Stimulated activated CD8-positive, alpha-beta memory T cell treated with anti-CD3 and anti-CD28 coated beads, Interleukin-7, amount 100 ng/mL, for 24 hours (primary cell): ENCODE results near the gene NTN5.
A peak's percentile ranks its signal among the peaks of the same experiment; 100 is the strongest.

ENCODE experiments used
- DNase-seq: peaks from one replicate; pipeline ENCODE4 v3.0.0-alpha.2; 2020; ENCODE audit warnings: low read depth

Gene NTN5

DNA sequence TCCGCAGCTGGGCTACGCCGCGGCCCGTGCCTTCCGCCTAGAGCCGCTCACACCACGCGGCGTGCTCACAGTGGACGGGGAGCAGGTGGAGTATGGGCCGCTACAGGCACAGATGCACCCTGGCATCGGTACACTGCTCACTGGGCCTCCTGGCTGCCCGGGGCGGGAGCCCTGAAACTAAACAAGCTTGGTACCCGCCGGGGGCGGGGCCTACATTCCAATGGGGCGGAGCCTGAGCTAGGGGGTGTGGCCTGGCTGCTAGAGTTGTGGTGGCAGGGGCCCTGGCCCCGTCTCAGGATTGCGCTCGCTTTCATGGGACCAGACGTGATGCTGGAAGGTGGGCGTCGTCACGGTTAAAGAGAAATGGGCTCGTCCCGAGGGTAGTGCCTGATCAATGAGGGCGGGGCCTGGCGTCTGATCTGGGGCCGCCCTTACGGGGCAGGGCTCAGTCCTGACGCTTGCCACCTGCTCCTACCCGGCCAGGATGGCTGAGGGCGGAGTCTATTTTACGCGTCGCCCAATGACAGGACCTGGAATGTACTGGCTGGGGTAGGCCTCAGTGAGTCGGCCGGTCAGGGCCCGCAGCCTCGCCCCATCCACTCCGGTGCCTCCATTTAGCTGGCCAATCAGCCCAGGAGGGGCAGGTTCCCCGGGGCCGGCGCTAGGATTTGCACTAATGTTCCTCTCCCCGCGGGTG, 43.1 kb downstream of the NTN5 start:
- DNase-seq: no peak

DNA sequence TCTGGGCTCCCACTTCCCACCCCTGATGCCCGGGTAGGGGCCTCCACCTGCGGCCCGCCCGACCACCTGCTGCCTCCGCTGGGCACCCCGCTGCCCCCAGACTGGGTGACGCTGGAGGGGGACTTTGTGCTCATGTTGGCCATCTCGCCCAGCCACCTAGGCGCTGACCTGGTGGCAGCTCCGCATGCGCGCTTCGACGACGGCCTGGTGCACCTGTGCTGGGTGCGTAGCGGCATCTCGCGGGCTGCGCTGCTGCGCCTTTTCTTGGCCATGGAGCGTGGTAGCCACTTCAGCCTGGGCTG, 43.6 kb downstream of the NTN5 start:
- DNase-seq: no peak

DNA sequence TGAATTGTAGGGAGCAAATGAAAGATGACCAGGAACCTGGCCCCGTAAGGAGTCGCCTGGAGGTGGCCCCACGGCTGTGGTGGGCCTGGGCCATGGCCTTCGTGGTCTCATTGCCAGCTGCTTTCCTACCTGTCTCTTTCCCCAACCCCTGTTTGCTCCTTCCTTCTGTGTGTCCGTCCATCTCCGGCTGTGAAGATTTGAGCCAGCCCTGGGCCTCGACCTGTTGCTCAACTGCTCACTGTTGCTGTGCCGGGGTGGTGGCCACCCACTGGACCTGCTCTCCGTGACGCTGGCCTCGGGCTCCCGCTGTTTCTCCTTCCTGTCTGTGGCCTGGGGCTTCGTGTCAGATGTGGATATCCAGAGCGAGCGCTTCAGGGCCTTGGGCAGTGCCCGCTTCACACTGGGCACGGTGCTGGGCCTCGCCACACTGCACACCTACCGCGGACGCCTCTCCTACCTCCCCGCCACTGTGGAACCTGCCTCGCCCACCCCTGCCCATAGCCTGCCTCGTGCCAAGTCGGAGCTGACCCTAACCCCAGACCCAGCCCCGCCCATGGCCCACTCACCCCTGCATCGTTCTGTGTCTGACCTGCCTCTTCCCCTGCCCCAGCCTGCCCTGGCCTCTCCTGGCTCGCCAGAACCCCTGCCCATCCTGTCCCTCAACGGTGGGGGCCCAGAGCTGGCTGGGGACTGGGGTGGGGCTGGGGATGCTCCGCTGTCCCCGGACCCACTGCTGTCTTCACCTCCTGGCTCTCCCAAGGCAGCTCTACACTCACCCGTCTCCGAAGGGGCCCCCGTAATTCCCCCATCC, 44.1 kb downstream of the NTN5 start:
- no peak for DNase-seq

DNA sequence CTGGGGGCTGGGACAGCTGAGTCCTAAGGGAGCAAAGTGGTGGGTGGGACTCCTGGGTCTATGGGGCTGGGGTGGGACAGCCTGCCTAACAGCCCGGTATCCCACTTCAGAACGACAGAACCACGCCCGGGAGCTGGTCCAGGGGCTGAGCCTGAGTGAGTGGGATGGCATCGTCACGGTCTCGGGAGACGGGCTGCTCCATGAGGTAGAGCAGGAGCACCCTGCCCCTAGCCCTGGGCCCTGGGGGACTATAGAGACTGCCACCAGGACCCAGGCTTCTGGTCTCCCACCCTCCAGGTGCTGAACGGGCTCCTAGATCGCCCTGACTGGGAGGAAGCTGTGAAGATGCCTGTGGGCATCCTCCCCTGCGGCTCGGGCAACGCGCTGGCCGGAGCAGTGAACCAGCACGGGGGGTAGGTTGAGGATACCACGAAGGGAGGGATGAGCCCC, 44.9 kb downstream of the NTN5 start:
- DNase-seq: no peak

DNA sequence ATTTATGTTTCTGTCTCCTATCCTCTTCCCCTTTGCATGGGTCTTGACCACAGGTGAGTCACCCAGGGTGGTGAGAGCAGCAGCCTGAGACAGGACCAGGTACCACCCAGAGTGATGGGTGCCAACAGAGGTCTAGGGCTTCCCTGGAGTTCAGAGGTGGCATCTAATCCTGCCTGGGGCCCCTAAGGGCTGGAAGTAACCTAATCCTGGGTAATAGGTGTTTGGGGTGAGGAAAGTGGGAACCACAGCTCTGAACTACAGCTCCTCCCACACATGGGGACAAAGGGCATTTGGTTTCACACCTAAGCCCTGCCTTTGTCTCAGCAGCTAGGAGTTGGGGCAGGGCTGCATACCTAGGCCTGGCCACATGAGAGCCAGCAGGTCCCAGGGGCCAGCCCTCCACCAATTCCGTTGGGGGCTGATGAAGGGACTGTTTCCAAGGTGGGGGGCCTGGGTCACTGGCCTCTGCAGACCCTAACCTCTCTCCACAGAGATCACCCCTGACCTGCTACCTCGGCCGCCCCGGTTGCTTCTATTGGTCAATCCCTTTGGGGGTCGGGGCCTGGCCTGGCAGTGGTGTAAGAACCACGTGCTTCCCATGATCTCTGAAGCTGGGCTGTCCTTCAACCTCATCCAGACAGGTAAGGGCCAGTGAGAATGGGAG, 45.5 kb downstream of the NTN5 start:
- DNase-seq: no peak

DNA sequence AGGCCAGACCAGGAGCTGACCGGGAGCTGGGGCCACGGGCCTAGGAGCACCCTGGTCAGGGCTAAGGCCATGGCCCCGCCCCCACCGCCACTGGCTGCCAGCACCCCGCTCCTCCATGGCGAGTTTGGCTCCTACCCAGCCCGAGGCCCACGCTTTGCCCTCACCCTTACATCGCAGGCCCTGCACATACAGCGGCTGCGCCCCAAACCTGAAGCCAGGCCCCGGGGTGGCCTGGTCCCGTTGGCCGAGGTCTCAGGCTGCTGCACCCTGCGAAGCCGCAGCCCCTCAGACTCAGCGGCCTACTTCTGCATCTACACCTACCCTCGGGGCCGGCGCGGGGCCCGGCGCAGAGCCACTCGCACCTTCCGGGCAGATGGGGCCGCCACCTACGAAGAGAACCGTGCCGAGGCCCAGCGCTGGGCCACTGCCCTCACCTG, 46.9 kb downstream of the NTN5 start:
- no peak for DNase-seq

DNA sequence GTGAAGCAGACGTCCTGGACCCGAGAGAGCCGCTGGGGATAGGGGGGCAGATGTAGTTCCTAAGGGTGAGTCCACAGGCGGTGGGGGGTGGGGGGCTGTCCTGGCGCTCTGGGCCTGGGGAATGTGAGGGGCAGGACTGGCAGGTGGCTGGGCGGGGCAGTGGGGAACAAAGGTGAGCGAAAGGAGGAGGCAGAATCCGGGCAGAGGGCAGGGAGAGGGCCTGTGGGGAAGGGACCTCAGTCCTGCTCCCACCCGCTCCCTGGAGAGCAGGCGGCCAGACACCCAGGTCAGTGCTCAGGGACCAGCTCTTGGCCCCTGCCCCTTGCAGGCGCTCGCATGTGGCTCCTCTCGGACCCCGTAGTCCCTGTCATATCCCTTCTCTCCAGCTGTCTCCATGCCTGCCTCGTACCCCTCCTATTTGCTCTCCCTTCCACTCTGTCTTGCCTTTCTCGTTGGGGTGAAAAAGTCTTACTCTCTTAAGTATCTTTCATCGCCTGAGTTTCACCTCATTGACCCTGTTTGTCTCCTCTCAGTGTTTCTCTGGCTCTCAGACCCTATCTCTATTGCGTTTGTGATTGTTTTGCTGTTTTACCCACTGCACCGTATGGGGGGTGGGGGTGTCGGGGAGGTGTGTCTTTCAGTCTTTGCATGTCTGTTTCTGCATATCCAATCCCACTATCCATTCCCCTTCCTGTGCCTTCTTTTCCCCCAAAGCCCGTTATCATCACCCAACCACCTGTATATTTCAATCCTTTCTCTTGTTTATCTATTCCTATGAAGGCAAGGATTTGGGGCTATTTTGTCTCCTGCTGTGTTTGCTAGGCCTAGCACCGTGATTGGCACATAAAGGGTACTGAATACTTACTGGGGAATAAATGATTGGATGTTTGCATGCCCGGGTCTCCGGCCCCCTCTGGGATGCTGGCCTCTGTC, 47.8 kb downstream of the NTN5 start:
- DNase-seq: no peak

DNA sequence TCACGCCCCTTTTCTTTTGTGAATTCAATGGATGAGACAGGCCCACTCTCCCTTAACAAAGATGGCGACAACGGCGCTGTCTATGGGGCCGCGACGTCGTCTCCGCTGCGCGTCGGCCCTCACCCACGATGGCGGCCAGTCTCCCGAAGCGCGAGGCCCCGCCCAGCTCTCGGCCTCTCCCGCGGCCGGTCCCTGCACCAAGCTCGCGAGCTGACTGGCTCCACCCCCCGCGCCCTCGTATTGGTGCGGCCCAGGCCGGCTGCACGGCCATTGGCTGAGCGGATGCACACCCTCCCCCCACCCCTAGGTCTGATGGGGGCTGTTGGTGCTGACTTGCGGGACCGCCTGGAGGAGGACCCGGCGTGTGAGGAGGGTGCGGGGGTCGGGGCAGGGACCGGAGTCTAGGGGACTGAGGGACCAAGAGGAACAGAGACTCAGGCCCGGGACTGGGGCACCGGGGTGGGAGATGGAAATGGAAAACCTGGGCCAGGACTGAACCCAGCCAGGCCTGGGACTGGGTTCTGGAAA, 48.7 kb downstream of the NTN5 start:
- peak; percentile 94 for DNase-seq

DNA sequence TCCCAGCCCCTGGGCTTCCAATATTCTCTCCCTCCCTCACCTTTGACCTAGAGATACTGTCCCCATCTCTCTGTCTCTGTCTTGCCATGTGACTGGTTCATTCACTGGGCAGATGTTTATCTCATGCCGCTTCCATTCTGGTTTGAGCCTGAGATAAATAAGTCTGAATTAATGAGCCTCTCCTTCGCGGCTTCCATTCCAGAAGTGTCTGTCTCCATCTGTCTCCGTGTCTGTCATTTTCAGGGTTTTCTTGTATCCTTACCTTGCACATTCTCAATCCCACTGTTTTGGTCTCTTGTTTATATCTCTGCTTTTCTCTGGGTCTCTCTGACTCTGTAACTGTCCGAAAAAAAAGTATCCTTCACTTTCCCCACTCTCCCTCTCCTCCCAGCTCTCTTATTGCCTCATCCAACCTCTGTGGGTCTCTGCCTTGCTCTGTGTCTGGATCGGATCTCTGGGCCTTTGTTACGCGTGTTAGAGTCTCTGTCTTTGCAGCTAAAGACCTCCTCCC, 49.2 kb downstream of the NTN5 start:
- no peak for DNase-seq

DNA sequence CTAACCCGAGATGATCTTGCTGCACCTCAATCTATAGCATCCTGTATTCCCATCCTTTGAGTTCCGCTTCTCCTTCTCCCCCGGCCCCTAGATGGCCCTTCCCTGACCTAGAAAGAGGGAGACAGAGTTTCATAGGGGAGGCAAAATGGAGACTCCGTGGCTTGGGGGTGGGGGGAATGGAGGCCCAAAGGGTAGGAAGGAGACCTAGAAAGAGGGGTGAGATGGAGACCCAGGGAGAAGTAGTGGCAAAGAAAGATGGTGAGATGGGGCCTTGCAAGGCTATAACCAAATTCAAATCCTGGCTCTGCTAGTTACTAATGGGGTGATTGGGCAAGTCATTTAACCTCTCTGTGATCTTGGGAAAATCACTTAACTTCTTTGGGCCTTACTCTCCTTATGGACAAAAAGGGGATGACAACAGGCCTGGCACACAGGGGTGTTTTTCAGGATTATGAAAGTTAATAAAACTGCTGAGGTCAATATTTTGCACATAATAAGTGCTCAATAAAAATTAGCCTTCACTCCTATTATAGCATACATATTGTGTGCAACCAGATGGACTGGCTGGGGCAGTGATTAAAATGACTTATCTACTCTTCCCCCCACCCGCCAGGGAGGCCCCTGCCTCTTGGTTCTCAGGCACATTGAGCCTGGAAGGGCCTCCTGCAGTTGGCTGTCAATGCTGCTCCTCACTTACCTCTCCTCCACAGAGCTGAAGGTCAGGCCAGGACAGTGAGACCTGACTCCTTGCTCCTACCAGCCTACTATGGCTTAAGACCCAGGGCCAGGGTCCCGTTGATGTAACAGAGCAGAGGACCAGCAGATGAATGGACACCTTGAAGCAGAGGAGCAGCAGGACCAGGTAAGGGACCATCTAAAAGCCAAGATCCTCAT, 52.9 kb downstream of the NTN5 start:
- no peak for DNase-seq

DNA sequence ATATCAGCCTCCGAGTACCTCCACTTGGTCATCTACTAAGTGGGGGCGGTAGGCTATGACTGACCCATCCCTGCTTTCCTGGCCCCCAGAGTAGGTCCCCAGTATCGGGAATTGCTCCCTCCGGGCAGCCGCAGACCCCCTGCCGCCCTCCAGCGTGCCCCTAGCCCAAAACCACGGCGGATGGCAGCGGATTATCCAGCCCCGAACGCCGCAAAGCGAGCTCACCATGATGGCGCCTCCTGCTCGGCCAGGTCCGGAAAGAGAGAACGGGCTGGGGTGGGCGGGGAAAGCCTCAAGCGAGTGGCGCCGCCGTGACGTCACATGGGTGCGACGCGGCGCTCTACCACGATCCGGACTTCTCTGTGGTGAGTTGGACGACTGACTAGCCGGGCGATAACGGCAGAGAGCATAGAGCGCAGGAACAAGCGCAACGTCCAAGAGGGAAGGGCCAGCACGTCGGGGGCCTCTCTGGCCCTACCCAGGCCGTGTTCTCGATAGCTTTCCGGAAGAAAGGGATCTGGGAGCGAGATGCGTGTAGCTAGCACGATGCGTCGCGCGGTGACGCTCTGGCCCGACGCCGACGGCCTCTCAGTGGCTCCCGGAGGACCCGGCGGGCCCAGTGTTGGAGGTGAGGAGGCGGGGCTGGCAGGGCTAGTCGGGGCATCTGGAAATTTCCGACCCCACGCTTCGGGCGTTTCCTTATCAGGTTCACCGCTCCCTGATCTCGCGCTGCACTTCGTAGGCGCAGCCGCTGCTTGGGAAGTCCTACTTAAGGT, 53.7 kb downstream of the NTN5 start, which contains the start of the genes RPL18 and SPHK2:
TSS of gene RPL18 (minus strand) at position 263 of the 776 bp plus-strand sequence. CDS start at position 228, 35 bp downstream.
TSS of gene SPHK2 (plus strand) at position 591 of the 776 bp plus-strand sequence. CDS start 1,009 bp downstream, outside the sequence.
- DNase-seq: peak; percentile 89

DNA sequence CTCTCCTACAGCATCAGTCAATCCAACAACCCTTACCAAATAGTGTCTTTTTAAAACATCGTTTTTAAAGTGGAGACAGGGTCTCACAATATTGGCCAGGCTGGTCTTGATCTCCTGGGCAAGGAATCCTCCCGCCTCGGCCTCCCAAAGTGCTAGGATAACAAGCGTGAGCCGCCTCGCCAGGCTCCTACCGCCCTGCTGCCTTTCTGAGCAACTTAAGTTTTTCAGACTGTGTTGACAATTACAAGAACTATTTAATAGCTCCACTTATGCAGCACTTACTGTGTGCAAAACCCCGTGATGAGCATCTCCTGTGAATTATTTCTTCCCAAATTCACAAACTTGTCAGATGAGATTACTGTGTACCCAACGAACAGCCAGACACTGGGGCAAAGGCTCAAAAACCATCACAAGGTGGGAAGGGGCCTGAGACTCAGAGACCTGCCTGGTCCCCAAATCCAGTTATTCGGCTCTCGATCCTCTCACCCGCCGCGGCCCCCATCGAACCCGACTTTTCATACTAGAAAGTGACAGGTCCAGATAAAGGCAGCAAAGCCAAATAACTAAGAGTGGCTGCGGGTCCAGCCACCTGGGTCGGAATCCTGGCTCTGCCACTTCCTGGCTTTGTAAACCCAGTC, 54.4 kb downstream of the NTN5 start:
- DNase-seq: no peak

DNA sequence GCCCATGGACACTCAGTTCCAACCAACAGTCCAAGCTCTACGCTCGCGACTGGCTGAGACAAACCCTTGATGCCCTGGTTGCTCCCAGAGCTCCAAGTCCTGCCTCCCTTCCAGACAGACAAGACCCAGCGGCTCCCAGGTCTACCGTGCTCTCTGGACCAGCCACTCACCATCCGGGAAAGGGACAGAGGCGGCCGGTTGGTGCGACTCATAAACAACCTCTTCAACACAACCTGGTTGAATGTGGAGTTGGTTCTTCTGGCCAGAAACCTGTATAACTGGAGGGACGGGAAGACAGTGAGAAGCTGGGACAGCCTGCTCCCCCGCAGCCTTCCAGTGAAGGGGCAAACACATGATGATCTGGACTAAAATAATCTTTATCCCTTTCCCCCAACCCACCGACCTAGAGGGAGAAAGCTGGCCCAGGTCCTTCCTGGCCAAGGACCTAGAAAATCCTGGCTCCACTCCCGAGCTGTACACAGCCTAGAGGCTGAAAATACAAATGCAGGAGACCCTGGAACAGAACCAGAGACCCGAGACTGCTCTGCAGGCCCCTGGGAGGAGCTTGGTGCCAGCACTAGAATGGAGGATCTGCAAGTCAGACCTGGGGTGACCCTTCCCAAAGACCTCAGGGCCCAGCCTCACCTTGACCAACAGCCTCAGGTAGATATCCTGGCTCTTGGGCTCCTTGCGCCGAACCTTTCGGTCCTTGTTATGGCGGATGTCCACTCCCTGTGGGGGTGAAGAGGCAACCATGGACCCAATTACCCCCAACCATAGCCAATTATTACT, 55.5 kb downstream of the NTN5 start:
- no peak for DNase-seq

DNA sequence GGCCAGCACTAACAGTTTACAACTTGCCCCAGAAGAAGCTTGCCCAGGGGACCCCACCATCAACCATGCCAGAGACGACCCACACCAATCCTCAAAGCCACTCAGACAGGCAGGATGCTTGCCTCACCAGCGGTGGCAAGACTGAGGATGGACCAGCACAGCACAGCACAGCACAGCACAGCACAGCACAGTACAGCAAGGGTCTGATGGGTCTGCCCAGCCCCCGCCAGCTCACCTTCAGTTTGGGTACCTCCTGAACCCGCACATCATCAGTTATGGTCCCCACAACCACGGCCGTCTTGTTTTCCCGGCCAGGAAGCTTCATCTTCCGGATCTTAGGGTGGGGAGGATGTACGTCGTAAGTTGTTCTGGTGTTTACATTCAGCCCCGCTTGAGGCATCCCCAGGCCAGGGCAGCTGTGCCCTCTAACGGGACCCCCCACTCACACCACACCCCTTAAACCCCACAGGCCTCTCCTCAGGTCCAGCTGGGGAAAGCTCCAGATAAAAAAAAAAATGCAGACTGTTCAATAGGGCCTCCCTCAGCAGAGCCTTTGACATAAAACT, 56.2 kb downstream of the NTN5 start:
- DNase-seq: no peak

DNA sequence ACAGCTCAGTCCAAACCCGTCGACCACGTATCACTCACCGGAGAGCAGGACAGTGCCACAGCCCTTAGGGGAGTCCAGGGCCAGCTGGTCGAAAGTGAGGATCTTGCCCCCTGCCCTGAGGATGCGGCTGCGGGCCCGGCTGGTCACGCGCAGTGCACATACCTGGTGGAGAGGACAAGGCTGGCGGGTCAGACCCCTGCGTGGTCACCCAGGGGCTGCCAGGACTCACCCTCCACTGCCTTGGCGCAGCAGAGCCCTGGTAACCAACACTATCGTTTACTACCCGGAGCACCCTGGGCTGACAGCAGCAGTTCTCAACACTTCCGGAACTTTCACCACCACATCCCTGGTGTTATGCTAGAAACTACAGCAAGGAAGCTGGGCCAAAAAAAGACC, 56.8 kb downstream of the NTN5 start:
- no peak for DNase-seq

DNA sequence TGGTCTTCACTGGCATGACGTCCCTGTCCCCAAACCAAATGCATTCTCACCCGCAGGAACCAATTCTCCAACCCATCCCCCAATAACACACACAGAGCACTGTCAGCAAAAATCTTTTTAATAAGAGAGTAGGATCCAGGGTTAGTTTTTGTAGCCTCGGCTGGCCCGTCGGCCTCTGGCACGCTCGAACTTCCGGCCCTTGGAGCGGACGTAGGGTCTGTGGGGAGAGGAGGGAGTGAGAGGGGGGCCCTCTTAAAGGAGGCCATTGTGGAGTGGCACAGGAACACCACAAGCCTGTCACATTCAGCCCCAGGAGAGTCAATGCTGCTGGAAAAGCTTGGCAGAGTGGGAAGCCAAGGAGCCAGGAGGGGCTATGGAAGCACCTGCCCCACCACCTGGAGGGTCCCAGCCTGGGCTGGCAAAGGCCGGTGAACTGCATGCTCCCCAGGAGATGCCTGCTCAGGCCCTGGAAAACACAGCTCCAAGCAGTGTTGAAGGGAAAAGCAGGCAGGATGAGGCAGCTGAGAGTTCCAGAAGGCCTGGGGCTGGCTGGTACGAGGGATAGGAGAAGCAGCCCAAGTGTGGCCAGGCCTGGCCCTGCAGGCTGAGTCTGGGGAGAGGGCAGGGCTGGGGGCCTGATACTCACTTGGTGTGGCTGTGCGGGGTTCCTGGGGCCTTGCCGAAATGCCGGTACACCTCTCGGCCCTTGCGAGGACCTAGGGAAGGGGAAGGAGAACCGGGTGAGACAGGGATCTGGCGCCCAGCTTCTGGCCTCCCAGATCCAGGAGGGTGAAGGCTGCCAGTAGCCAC, 57.4 kb downstream of the NTN5 start:
- no peak for DNase-seq
